Activated naive CD8-positive, alpha-beta T cell treated with anti-CD3 and anti-CD28 coated beads for 36 hours (primary cell): ENCODE data around the gene TTR. TPM values are rescaled to one million over a fixed set of nuclear protein-coding genes. Genes with fewer than 3 reads are reported as not detected.
A peak's percentile ranks its signal among the peaks of the same experiment; 100 is the strongest.

ENCODE experiments used
- DNase-seq: peaks from one replicate; pipeline ENCODE4 v3.0.0; 2021
- H3K27ac Mint-ChIP-seq: one replicate; pipeline ENCODE4 v1.8.0; 2022; ENCODE audit warnings: mild to moderate bottlenecking, moderate library complexity, mixed read lengths
- H3K27me3 Mint-ChIP-seq: one replicate; pipeline ENCODE4 v1.8.0; 2022; ENCODE audit warnings: mild to moderate bottlenecking, mixed read lengths
- H3K36me3 Mint-ChIP-seq: one replicate; pipeline ENCODE4 v1.8.0; 2021; ENCODE audit warnings: mild to moderate bottlenecking, mixed read lengths
- H3K4me1 Mint-ChIP-seq: one replicate; pipeline ENCODE4 v1.8.0; 2021; ENCODE audit warnings: mixed read lengths
- H3K4me3 Mint-ChIP-seq: one replicate; pipeline ENCODE4 v1.8.0; 2022; ENCODE audit warnings: mild to moderate bottlenecking, moderate library complexity, mixed read lengths
- H3K9me3 Mint-ChIP-seq: one replicate; pipeline ENCODE4 v1.8.0; 2022; ENCODE audit warnings: mixed read lengths
- total RNA-seq, 2 experiments: library from RNA; stranded (reverse); gene quantifications; one replicate each; pipeline ENCODE4 v1.2.3, GENCODE V29; 2021

Gene TTR
- total RNA-seq, 2 experiments from 2014 or later, result not detected

DNA sequence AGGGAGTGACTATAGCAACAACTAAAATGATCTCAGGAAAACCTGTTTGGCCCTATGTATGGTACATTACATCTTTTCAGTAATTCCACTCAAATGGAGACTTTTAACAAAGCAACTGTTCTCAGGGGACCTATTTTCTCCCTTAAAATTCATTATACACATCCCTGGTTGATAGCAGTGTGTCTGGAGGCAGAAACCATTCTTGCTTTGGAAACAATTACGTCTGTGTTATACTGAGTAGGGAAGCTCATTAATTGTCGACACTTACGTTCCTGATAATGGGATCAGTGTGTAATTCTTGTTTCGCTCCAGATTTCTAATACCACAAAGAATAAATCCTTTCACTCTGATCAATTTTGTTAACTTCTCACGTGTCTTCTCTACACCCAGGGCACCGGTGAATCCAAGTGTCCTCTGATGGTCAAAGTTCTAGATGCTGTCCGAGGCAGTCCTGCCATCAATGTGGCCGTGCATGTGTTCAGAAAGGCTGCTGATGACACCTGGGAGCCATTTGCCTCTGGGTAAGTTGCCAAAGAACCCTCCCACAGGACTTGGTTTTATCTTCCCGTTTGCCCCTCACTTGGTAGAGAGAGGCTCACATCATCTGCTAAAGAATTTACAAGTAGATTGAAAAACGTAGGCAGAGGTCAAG is 955 bp downstream of the TTR start:
- no peaks in the 10 kb centered on the region for H3K36me3 Mint-ChIP-seq
- H3K27ac Mint-ChIP-seq, result no peak overlapping the region
- no peaks in the 10 kb centered on the region for H3K4me1 Mint-ChIP-seq
- H3K9me3 Mint-ChIP-seq, result no peaks in the 10 kb centered on the region
- H3K27me3 Mint-ChIP-seq, result peaks cover 13% of the 10 kb centered on the region
- DNase-seq, result no peak
- H3K4me3 Mint-ChIP-seq, result no peak overlapping the region

DNA sequence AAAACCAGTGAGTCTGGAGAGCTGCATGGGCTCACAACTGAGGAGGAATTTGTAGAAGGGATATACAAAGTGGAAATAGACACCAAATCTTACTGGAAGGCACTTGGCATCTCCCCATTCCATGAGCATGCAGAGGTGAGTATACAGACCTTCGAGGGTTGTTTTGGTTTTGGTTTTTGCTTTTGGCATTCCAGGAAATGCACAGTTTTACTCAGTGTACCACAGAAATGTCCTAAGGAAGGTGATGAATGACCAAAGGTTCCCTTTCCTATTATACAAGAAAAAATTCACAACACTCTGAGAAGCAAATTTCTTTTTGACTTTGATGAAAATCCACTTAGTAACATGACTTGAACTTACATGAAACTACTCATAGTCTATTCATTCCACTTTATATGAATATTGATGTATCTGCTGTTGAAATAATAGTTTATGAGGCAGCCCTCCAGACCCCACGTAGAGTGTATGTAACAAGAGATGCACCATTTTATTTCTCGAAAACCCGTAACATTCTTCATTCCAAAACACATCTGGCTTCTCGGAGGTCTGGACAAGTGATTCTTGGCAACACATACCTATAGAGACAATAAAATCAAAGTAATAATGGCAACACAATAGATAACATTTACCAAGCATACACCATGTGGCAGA is 3.6 kb downstream of the TTR start:
- H3K36me3 Mint-ChIP-seq, result no peaks in the 10 kb centered on the region
- DNase-seq, result no peak
- H3K27ac Mint-ChIP-seq, result no peak overlapping the region
- peaks cover 13% of the 10 kb centered on the region for H3K27me3 Mint-ChIP-seq
- H3K4me3 Mint-ChIP-seq, result no peak overlapping the region
- H3K4me1 Mint-ChIP-seq, result no peaks in the 10 kb centered on the region
- H3K9me3 Mint-ChIP-seq, result no peaks in the 10 kb centered on the region

DNA sequence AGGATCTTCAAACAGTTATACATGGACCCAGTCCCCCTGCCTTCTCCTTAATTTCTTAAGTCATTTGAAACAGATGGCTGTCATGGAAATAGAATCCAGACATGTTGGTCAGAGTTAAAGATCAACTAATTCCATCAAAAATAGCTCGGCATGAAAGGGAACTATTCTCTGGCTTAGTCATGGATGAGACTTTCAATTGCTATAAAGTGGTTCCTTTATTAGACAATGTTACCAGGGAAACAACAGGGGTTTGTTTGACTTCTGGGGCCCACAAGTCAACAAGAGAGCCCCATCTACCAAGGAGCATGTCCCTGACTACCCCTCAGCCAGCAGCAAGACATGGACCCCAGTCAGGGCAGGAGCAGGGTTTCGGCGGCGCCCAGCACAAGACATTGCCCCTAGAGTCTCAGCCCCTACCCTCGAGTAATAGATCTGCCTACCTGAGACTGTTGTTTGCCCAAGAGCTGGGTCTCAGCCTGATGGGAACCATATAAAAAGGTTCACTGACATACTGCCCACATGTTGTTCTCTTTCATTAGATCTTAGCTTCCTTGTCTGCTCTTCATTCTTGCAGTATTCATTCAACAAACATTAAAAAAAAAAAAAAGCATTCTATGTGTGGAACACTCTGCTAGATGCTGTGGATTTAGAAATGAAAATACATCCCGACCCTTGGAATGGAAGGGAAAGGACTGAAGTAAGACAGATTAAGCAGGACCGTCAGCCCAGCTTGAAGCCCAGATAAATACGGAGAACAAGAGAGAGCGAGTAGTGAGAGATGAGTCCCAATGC is 4.6 kb downstream of the TTR start:
- H3K9me3 Mint-ChIP-seq, result no peaks in the 10 kb centered on the region
- no peak for DNase-seq
- no peak overlapping the region for H3K27ac Mint-ChIP-seq
- H3K4me1 Mint-ChIP-seq, result no peaks in the 10 kb centered on the region
- no peaks in the 10 kb centered on the region for H3K36me3 Mint-ChIP-seq
- peaks cover 9% of the 10 kb centered on the region for H3K27me3 Mint-ChIP-seq
- no peak overlapping the region for H3K4me3 Mint-ChIP-seq

DNA sequence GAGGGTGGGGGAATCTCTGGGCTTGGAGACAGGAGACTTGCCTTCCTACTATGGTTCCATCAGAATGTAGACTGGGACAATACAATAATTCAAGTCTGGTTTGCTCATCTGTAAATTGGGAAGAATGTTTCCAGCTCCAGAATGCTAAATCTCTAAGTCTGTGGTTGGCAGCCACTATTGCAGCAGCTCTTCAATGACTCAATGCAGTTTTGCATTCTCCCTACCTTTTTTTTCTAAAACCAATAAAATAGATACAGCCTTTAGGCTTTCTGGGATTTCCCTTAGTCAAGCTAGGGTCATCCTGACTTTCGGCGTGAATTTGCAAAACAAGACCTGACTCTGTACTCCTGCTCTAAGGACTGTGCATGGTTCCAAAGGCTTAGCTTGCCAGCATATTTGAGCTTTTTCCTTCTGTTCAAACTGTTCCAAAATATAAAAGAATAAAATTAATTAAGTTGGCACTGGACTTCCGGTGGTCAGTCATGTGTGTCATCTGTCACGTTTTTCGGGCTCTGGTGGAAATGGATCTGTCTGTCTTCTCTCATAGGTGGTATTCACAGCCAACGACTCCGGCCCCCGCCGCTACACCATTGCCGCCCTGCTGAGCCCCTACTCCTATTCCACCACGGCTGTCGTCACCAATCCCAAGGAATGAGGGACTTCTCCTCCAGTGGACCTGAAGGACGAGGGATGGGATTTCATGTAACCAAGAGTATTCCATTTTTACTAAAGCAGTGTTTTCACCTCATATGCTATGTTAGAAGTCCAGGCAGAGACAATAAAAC is 6.5 kb downstream of the TTR start:
- DNase-seq, result no peak
- no peak overlapping the region for H3K4me3 Mint-ChIP-seq
- H3K36me3 Mint-ChIP-seq, result no peaks in the 10 kb centered on the region
- no peaks in the 10 kb centered on the region for H3K4me1 Mint-ChIP-seq
- no peak overlapping the region for H3K27ac Mint-ChIP-seq
- no peaks in the 10 kb centered on the region for H3K9me3 Mint-ChIP-seq
- H3K27me3 Mint-ChIP-seq, result peaks cover 5% of the 10 kb centered on the region

DNA sequence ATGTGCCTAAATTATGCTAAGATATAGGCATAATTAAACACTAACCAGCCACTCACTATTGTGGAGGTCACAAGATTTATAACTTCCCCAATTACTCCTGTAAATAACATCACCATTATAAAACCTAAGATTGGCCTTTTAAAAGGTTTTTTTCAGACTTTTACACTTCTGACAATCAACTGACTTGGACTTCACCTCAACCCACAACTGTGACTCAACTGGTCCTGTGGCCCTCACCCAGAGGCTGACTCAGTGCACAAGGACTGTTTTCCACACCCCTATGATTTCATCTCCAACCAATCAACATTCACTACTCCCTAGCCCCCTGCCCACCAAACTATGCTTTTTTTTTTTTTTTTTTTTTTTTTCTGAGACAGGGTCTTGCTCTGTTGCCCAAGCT is 11.6 kb downstream of the TTR start:
- Mint-ChIP-seq H3K27ac (no peak overlapping the region), H3K4me1 (no peaks in the 10 kb centered on the region), H3K27me3 (no peaks in the 10 kb centered on the region), H3K36me3 (no peaks in the 10 kb centered on the region), H3K4me3 (no peak overlapping the region), H3K9me3 (no peaks in the 10 kb centered on the region)
- peak; percentile 6 for DNase-seq

DNA sequence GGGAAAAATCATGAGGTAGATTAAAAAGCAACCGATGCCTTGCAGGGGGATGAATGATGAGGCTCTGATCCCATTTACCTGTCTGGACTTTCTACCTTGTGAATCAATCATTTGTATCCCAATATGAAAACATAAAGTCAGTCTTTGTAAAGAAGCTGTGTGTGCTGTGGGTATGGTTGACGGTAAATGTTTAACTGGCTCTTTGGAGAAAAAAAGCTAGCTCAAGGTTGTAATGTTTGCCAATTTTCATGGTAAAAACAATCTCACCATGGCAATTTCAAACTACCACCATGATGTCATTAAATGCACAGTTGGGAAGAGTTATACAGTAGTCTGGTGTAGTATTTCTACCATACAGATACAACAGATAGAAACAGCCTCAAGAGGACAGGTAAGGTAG is 14.6 kb downstream of the TTR start:
- no peak for DNase-seq
- no peak overlapping the region for H3K4me3 Mint-ChIP-seq
- H3K27me3 Mint-ChIP-seq, result no peaks in the 10 kb centered on the region
- H3K9me3 Mint-ChIP-seq, result no peaks in the 10 kb centered on the region
- no peak overlapping the region for H3K27ac Mint-ChIP-seq
- H3K4me1 Mint-ChIP-seq, result no peaks in the 10 kb centered on the region
- H3K36me3 Mint-ChIP-seq, result no peaks in the 10 kb centered on the region

DNA sequence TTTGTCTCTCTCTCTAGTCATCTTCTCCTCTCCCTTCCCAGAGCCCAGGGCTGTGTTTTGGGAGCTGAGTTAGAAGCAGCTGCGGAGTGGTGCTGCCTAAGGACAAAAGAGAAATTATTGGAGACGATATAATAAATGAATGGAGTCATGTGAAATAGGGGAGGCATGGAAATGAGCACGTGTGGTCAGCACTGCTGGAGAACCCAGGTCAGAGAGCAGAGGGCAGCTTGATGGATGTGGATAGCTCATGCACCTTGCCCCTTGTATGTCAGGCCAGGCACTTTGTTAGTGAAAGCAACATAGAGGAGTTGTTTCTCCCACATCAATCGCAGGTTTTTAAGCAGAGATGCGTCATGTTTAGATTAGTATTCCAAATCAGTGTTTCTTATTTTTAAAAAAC is 15.7 kb downstream of the TTR start:
- Mint-ChIP-seq H3K4me1 (no peaks in the 10 kb centered on the region), H3K4me3 (no peak overlapping the region), H3K27ac (no peak overlapping the region), H3K27me3 (no peaks in the 10 kb centered on the region), H3K9me3 (no peaks in the 10 kb centered on the region), H3K36me3 (no peaks in the 10 kb centered on the region)
- no peak for DNase-seq

DNA sequence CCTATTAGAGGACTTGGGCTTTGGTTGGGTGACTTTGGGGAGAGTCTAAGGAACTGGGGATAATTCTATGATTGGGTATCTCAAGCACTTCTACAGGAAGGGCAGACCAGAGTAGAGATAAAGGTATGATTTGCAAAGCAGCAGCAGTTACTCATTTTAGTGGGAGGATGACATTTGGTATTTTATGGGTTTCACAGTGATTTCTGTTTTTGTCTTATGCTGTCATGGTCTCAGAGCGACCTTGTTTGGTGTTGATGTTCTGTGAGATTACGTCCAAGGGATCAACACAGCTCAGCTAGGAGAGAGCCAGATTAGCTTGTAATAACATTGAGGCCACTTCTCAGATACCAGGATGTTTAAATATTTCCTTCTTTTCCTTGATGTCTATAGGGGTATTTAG is 18.2 kb downstream of the TTR start:
- Mint-ChIP-seq H3K36me3 (no peaks in the 10 kb centered on the region), H3K4me3 (no peak overlapping the region), H3K27ac (no peak overlapping the region), H3K9me3 (no peaks in the 10 kb centered on the region), H3K4me1 (no peaks in the 10 kb centered on the region), H3K27me3 (no peaks in the 10 kb centered on the region)
- no peak for DNase-seq

DNA sequence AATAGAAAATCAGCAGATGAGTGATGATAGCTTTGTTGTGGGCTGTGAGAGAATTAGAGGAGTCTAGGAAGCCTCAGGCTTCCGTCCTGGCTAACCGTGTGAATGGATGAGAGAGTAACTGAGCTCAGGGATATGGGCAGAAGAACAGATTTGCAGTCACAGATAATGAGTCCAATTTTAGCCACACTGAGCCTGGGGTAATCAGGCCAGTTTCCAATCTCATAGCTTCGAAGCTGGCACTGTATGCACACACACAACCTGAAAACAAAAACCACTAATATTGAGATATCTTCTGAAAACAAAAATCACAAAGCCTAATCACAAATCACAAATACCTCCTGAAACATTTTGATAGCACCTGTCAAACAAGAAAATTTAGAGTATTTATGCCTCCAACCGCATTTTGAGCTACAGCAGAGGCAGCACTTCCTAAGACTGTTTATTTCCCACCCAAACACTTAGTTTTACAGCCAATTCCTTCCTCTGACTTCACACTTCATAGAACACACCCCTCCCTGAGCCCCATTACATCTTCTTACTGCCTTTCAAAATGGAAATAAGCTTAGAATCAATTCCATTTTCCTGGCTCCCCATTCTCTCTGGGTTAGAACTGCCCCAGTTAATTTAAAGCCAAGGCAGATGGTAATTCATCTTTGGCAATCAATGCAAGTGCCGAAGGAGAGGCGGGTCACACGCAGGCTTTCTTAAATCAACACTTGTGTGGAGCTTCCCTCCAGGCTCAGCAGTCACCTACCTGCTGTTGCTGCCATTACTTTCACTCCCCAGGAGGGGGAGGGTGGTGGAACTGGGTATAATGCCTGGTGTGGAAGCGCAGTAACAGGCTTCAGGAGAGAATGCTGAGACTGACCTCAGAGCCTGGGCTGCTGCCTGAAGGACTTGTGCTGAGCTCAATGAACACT is 18.9 kb downstream of the TTR start:
- Mint-ChIP-seq H3K27me3 (no peaks in the 10 kb centered on the region), H3K9me3 (no peaks in the 10 kb centered on the region), H3K4me1 (no peaks in the 10 kb centered on the region), H3K27ac (no peak overlapping the region), H3K4me3 (no peak overlapping the region), H3K36me3 (no peaks in the 10 kb centered on the region)
- DNase-seq, result no peak

DNA sequence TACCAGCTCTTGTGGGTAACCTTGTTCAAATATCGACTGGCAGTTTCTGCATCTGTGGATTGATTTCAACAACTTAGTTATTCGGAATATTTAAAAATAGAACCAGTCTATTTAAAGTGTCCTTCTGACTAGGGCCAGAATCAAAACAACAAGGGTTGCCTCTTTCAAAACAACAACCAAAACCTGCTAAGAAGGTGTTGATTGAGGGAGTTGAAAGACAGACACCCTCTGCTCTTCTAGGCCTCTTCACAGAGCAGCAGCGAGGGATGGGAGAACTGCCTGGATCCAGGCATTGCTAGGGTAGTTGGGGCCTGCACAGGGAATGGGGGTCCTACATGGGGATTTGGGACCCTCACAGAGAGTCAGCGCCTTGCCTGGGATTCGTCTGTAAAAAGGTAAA is 19.8 kb downstream of the TTR start:
- no peak for DNase-seq
- no peaks in the 10 kb centered on the region for H3K27me3 Mint-ChIP-seq
- no peaks in the 10 kb centered on the region for H3K36me3 Mint-ChIP-seq
- H3K27ac Mint-ChIP-seq, result no peak overlapping the region
- no peaks in the 10 kb centered on the region for H3K9me3 Mint-ChIP-seq
- H3K4me3 Mint-ChIP-seq, result no peak overlapping the region
- no peaks in the 10 kb centered on the region for H3K4me1 Mint-ChIP-seq

DNA sequence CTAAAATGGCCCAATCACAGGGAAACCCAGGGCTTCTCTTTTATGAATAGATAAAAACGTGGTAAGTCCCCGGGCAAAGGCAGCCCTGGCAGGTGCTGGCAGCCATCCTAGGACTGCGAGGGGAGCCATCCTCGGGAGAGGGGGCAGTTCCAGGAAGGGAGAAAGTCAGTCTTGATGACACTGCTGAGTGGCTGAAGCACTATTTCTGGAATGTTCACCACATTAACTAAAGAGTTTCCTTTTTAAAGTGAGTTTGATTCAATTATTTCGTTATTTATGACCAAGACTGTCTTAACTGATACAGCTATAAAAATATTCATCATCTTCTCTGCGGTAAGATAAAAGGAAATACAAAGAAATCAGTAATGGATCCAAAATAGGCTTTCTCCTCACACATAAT is 20.4 kb downstream of the TTR start:
- peaks cover 3% of the 10 kb centered on the region for H3K27me3 Mint-ChIP-seq

DNA sequence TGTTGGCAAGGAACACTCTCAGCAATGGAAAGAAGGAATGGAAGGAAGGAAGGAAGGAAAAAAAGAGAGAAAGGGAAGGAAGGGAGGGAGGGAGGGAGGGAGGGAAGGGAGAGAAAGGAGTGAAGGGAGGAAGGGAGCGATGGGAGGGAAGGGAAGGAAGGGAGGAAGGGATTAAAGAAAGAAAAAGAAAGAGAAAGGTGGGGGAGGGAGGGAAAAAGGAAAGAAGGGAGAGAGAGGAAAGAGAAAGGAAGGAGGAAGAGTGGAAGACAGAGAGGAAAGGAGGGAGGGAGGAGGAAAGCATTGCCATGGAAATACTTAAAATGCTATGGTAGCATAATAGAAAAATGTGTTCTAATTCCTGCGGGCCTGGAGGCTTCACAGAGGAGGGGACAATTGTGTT is 22.4 kb downstream of the TTR start:
- Mint-ChIP-seq H3K27me3 (peaks cover 9% of the 10 kb centered on the region), H3K4me3 (no peak overlapping the region), H3K27ac (no peak overlapping the region), H3K36me3 (no peaks in the 10 kb centered on the region), H3K9me3 (no peaks in the 10 kb centered on the region), H3K4me1 (no peaks in the 10 kb centered on the region)
- no peak for DNase-seq

More for the DNA sequence above, 20.4 kb downstream of the TTR start:
- no peak overlapping the region for H3K27ac Mint-ChIP-seq
- H3K4me1 Mint-ChIP-seq, result no peaks in the 10 kb centered on the region
- no peaks in the 10 kb centered on the region for H3K9me3 Mint-ChIP-seq
- no peak overlapping the region for H3K4me3 Mint-ChIP-seq
- DNase-seq, result no peak
- H3K36me3 Mint-ChIP-seq, result no peaks in the 10 kb centered on the region

DNA sequence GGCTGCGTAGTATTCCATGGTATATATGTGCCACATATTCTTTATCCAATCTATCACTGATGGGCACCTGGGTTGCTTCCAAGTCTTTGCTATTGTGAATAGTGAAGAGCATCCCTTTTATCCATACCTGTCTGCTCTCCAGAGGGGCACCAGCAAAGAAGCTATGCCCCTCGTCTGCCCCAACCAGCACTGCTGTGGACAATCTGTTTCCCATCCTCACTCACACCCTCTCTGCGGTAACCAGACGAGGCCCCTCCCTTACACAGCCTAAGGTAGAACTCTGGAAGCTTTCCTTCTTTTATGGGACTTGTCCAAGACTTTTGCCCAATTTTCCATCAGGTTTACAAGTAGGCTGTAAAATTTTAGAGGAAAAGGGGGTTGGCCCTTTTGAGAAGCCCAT is 24.9 kb downstream of the TTR start:
- Mint-ChIP-seq H3K4me3 (no peak overlapping the region), H3K36me3 (no peaks in the 10 kb centered on the region), H3K27me3 (peaks cover 11% of the 10 kb centered on the region), H3K4me1 (no peaks in the 10 kb centered on the region), H3K27ac (no peak overlapping the region), H3K9me3 (no peaks in the 10 kb centered on the region)
- DNase-seq, result no peak

DNA sequence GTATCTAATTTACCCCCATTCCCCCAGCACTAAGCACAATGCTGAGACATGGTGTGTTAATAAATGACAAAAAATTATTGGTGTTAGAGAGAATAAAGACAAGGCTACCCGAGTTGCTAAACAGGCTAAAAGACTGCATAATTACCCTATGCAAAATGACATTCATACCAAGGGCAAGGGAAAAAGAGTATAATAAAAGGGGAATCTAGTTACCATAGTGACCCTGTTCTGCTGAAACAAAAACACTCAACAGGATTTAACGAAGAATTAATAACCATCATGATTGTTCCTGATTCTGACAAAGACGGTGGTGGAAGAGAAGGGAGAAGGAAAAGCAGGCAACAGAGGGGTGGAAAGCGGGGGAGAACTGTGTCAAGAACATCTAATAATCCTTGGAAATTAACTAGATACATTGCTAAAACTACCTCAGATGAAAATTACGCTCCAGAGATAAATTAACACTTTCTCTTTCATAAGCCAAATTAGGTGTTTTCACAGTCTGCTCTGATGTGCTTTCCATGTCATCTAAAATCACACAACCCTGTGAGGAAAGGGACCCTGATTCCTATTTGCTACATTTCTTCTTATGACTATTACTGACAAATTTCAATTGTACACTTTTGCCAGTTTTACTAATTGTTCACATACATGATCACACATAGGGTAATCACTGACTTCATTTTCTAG is 25.5 kb downstream of the TTR start:
- H3K27me3 Mint-ChIP-seq, result peaks cover 11% of the 10 kb centered on the region
- no peaks in the 10 kb centered on the region for H3K36me3 Mint-ChIP-seq
- H3K9me3 Mint-ChIP-seq, result no peaks in the 10 kb centered on the region
- H3K4me1 Mint-ChIP-seq, result no peaks in the 10 kb centered on the region
- H3K27ac Mint-ChIP-seq, result peak overlapping the region; percentile 41
- no peak overlapping the region for H3K4me3 Mint-ChIP-seq
- no peak for DNase-seq
